Vagina (tissue), 2 donors: ENCODE measurements around the gene MMEL1.

Experiments
- CTCF ChIP-seq, 3 experiments: fragments of 450-650 bp in 2 of 3; fragments of 200-600 bp in 1 of 3; sonication (generic) in 1 of 3; IDR thresholded peaks; one replicate each; pipeline ENCODE4 v1.5.1; 2017 to 2019; ENCODE audit warnings: antibody characterized with exemption in 3 of 3, mild to moderate bottlenecking in 2 of 3, moderate library complexity in 2 of 3
- POLR2A ChIP-seq, 2 donors: fragments of 450-650 bp; IDR thresholded peaks; one replicate each; pipeline ENCODE4 v1.6.1; 2017; ENCODE audit warnings: antibody characterized with exemption in 2 of 2, mild to moderate bottlenecking in 2 of 2, moderate library complexity in 2 of 2
- POLR2AphosphoS5 ChIP-seq, 2 donors: sonication (generic); formaldehyde crosslinking; IDR thresholded peaks; one replicate each; pipeline ENCODE4 v1.9.0; 2017; ENCODE audit warnings: antibody characterized with exemption in 2 of 2, mild to moderate bottlenecking in 2 of 2, low read depth in 1 of 2; ENCODE audit not compliant: insufficient read depth in 1 of 2

- no peak for TF ChIP-seq POLR2A (IDR thresholded peaks at IDR 0.05)
- no peak for TF ChIP-seq CTCF (IDR thresholded peaks at IDR 0.05)
- TF ChIP-seq POLR2AphosphoS5 (IDR thresholded peaks at IDR 0.05; ENCODE audit: insufficient read depth in 1 of 2, low read depth in 1 of 2), result no peak
Observed at GRCh38 chr1:2639203-2639602, 6.4 kb upstream of the MMEL1 start.
